Activated T-cell treated with anti-CD3 and anti-CD28 coated beads for 48 hours (primary cell): ENCODE data around the gene WNK2.

Source experiments
- DNase-seq: peaks from one replicate; pipeline ENCODE4 v3.0.0-alpha.2; 2020; ENCODE audit warnings: low read depth

WNK2 gene

DNA sequence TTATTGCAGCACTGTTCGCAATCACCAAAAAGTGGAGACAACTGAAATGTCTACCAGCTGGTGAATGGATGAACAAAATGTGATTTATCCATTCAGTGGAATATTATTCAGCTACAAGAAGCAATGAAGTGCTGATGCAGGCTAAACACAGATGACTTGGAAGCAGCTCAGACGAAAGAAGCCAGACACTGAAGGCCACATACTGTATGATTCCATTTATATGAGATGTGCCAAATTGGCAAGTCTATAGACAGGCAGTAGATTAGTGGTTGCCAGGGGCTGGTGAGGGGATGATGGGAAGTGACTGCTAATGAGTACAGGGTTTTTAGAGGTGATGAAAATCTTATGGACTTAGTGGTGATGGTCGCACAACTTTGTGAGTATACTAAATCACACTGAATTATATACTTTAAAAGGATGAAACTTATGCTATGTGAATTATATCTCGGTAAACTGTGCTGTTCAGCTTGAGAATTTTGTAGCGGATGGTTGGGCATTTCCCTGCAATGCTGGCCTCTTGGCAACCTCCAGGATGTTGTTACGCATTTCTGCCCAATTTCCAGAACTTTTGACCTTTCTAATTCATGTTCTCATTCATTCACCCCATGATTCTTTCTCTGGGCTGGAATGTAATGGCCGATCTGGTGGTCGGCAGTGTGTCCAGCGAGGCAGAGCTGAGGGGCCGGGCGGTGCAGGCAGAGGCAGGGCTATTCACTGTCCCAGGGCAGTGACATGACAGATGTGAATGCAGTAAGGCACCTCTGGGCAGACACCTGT is 22.0 kb upstream of the WNK2 start:
- no peak for DNase-seq

GRCh38 chr9:93164085-93164484 is 19.9 kb upstream of the WNK2 start:
- no peak for DNase-seq

DNA sequence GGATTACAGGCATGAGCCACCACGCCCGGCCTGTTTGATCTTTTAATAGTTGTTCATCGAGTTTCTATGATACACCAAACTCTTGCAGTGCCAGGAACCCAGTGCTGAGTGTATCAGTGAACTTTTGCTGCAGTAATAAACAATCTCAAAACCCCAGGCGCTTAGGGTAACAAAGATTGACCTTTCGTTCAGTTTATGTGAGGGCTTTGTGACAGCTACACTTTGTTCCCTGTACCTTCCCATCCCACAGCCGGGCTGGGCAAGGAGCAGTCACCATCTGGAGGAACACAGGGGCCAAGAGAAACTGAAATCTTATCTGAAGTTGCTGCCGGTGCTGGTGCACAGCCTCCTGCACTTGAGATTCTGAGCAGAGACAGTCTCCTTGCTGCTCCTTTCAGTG is 17.2 kb upstream of the WNK2 start:
- DNase-seq, result no peak

DNA sequence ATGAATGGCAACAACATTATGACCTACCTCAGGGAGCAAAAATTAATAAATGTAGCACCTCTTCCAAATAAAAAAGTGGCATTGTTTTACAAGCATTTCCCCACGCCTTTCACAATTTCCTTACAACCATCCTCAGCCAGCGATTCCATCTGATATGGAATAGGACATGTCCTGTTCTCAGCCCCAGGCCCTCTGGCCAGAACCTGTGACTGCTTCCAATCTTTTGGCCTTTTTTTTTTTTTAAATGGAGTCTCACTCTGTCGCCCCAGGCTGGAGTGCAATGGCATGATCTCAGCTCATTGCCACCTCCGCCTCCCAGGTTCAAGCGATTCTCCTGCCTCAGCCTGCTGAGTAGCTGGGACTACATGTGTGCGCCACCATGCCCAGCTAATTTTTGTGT is 16.8 kb upstream of the WNK2 start:
- no peak for DNase-seq

DNA sequence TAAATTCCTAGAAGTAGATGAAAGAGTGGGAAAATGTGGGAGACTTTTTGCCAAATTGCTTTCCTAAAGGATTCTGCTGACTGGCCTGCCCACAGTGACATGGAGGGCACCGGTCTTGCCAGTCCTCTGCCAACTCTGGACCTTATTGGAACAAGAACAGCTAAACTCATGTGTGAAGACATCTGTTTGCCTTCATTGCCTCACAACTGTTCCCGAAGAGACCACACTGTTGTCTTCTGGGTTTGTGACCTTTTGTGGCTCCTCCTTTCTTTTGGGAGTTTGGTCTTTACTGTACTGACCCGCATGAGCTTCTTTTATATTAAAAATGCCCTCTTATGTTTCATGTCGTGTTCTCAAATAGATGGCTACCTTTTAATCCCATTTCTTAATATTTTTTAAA is 16.1 kb upstream of the WNK2 start:
- no peak for DNase-seq

GRCh38 chr9:93168581-93168980 is 15.4 kb upstream of the WNK2 start:
- DNase-seq, result no peak

- DNase-seq, result no peak
These were observed 14.5 kb upstream of the WNK2 start for GRCh38 chr9:93169444-93169843.

DNA sequence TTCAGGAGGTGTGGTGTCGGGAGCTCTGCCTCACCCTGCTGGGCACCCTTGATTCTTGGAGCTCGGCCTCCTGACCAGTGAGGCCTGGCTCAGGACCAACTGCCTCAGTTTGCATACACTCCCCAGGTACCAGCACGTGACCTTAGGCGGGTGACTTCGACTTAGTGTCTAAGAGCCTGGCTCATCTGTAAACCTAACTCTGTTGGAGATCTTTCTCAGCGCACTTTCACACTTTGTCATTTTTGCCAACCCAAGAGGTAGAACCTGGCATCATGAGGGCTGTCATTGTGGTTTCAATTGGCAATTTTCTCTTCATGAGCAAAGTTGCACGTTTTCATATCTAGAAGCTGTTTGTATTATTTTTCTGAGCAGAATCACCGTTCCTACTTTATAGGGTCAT is 13.4 kb upstream of the WNK2 start:
- no peak for DNase-seq

- no peak for DNase-seq
These were observed 12.5 kb upstream of the WNK2 start for GRCh38 chr9:93171261-93171990.

DNA sequence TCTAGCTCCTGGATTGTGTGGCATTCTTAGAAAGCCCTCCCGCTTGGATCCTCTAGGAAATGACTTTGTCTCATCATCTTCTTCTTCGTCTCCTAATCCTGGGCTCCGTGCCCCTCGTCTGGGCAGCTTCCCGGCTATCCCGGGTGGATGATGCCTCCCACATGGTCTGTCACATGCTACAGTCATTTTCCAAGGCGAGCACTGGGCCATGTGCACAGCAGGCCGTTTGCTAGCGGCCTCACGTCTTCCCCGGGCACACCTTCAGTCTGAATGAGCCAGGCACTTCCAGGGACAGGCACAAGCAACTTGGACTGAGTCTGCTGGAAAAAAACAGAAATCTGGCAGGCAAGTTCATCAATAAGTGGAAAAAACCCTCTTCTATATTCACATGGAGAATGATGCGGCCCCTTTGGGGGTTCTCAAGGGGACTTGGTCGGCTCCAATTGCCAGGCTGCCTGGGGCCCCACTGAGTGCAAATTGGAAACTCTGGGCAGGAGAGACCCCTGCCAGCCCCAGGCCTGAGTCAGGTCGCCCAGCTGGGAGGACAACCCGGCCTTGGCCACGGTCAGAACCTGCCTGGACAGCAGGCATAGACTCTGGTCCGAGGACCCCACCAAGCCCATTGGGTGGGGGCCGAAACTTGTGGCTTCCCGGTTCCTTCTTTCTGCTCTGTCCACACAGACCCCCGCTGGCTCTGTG is 11.1 kb upstream of the WNK2 start:
- DNase-seq, result no peak

DNA sequence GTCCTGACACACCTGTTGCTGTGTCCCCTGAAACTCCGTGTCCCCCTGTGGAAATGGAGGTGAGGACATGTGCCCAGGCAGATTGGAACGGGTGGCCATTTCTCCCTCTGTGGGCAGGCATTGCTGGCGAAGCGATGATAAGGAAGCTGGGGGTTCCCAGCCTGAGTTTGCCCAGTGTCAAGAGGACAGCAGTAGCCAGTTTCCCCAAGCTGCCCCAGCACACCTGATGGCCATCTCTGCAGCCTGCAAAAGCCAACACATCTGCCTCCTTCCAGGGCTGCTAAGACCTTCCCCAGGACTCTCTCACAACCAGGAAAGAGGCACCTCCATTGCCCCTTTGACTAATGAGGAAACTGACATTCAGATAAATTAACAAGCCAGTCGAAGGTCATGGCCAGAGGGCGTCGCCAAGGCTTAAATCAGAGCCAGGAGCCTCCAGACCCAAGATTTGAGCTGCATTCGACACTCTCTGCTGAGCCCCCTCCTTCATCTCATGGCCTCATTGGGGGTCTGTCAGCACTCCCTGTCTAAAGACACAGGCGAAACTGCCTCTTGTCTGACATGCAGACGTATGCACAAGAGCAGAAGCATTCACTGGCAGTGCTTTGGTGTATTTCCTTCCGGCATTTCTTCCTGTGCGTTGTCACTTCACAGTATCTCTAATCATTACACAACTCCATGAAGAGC is 10.4 kb upstream of the WNK2 start:
- DNase-seq, result no peak

DNA sequence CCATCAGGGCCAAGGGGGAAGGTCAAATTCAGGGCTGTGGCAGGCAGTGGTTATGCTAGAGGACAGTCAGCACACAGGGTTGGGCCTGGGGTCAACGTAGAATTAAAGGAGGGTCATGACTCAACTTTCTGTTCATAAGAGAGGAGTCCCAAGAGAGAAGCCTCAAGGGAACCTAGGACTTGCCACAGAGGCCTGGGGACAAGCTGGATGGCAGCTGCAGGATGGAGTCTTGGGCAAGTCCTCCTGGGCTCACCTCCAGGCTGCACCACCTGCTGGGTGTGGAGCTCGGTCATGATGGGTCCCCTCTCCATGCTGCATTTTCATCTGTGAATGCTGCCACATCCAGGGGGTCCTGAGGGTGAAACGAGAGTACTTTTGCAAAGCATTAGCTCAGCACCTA is 9.0 kb upstream of the WNK2 start:
- no peak for DNase-seq

GRCh38 chr9:93177676-93178075 is 6.3 kb upstream of the WNK2 start:
- DNase-seq, result no peak

DNA sequence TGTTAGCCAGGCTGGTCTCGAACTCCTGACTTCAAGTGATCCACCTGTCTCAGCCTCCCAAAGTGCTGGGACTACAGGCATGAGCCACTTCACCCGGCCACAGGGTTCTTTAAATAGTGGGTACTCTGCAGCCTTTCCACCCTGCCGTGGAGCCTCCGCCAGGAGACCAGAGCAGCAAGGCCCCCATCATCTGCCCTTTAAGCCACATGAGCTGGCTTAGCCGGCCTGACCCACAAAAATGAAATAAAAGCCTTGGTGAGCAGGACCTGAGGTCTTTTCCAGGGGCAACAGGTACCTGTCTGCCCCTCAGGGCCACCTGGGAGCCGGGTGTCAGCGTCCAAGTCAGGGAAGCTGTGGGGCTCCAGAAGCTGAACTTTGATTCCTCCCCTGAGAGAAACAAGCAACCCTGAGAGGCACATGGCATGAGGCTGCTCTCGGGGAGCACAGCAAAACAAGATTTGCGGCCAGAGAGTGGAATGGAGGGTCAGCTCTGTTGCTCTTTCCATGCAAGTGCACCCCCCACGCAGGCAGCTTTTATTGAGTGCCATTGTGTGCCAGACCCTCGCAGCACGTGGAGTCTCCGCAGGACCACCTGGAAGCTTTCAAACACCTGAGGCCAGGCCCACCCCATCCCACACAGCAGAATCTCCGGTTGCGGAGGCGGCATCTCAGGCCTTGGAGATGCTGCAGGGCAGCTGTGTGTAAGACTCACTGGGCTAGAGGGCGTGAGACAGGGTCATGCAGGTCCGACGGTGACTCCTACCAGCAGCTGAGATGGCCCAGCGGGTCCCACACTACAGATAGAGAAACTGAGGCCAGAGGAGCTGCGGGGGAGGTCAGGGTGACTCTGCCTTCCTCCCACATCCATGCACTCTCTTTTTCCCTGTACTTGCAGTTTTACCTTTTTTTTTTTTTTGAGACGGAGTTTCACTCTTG is 4.8 kb upstream of the WNK2 start:
- DNase-seq, result no peak

DNA sequence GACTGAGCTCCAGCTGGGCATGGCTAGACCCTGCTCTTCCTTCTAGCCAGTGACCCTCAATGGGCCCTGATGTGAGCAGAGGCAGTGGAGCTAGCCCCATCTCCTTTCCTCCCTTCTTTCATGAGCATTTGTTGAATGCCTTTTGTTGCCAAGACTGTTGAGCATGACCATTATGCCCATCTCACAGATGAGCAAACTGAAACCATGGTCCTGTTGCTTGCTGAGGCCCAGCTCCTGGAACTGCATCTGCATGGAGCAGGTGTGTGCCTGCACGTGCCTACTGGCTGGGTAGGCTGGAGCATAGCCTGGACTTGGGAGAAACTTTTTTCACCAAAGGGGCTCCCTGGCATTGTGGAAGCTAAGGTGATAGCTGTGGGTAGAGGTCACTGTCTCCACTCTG is 3.0 kb upstream of the WNK2 start:
- no peak for DNase-seq

- no peak for DNase-seq
These were observed 2.1 kb upstream of the WNK2 start for GRCh38 chr9:93181672-93182435.

- DNase-seq, result no peak
These were observed 1.4 kb upstream of the WNK2 start for GRCh38 chr9:93182572-93182971.

GRCh38 chr9:93183131-93183662 is 742 bp upstream of the WNK2 start:
- no peak for DNase-seq

- no peak for DNase-seq
These were observed 710 bp downstream of the WNK2 start for GRCh38 chr9:93184432-93185265.
